HL-60 (cell line): Measurements from ENCODE around the gene SPAG17.

ENCODE experiments used
- DNase-seq, 2 experiments: peaks; one replicate each; pipeline ENCODE4 v3.0.0-alpha.2; 2010 to 2020; ENCODE audit warnings: low read depth in 1 of 2, low spot score in 1 of 2
- H3K27ac ChIP-seq: fragments of 250-450 bp; sonication (Bioruptor Pico); replicated peaks from 2 replicates; pipeline ENCODE4 v1.5.1; 2020; ENCODE audit warnings: mild to moderate bottlenecking, moderate library complexity
- H3K27me3 ChIP-seq: fragments of 250-450 bp; sonication (Bioruptor Pico); 2 replicates; pipeline ENCODE4 v1.5.1; 2021; ENCODE audit warnings: mild to moderate bottlenecking, moderate library complexity; ENCODE audit not compliant: insufficient read depth, poor library complexity, severe bottlenecking
- H3K4me3 ChIP-seq: replicated peaks from 2 replicates; pipeline ENCODE4 v1.5.1; 2011; ENCODE audit warnings: mild to moderate bottlenecking, control low read depth, low read length; ENCODE audit not compliant: insufficient read depth
- GABPA ChIP-seq: IDR thresholded peaks from 2 replicates; pipeline ENCODE4 v1.6.1; 2012; ENCODE audit warnings: low read depth
- POLR2AphosphoS5 ChIP-seq: IDR thresholded peaks from 2 replicates; pipeline ENCODE4 v1.6.1; 2012; ENCODE audit warnings: low read depth
- SPI1 ChIP-seq: IDR thresholded peaks from 2 replicates; pipeline ENCODE4 v1.6.1; 2012; ENCODE audit warnings: low read depth, mild to moderate bottlenecking, borderline replicate concordance
- TF ChIP-seq, protein P1 (sequence below): IDR thresholded peaks from 2 replicates; pipeline ENCODE4 v1.6.1; 2012; ENCODE audit warnings: low read depth; ENCODE audit not compliant: insufficient replicate concordance
- TF ChIP-seq, protein P2 (sequence below): IDR thresholded peaks from one replicate; pipeline ENCODE4 v1.5.1; 2011; ENCODE audit warnings: low read length, control low read depth, inconsistent platforms; ENCODE audit not compliant: insufficient read depth

Gene SPAG17

DNA sequence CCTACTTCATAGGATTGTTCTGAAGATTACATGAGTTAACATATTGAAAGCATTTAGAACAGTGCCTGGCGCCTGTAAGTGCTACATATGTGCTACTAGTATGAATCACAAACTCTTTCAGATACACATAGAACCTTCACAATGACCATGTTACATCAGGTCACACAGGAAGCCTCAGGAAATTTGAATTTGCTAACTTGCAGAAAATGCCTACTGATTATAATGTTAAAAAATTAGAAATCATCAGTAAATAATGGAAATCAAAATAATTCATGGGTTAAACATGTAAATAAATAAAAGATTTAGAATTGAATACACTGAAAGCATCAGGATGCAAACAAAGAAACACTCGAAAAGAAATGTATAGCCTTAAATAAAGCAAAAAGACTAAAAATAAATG lies 94.9 kb downstream of the SPAG17 start:
- Histone ChIP-seq H3K27me3 (no peaks in the 10 kb centered on the region), H3K4me3 (no peak overlapping the region), H3K27ac (no peak overlapping the region)
- no peak for DNase-seq
- TF ChIP-seq, protein P1, sequence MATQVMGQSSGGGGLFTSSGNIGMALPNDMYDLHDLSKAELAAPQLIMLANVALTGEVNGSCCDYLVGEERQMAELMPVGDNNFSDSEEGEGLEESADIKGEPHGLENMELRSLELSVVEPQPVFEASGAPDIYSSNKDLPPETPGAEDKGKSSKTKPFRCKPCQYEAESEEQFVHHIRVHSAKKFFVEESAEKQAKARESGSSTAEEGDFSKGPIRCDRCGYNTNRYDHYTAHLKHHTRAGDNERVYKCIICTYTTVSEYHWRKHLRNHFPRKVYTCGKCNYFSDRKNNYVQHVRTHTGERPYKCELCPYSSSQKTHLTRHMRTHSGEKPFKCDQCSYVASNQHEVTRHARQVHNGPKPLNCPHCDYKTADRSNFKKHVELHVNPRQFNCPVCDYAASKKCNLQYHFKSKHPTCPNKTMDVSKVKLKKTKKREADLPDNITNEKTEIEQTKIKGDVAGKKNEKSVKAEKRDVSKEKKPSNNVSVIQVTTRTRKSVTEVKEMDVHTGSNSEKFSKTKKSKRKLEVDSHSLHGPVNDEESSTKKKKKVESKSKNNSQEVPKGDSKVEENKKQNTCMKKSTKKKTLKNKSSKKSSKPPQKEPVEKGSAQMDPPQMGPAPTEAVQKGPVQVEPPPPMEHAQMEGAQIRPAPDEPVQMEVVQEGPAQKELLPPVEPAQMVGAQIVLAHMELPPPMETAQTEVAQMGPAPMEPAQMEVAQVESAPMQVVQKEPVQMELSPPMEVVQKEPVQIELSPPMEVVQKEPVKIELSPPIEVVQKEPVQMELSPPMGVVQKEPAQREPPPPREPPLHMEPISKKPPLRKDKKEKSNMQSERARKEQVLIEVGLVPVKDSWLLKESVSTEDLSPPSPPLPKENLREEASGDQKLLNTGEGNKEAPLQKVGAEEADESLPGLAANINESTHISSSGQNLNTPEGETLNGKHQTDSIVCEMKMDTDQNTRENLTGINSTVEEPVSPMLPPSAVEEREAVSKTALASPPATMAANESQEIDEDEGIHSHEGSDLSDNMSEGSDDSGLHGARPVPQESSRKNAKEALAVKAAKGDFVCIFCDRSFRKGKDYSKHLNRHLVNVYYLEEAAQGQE = no peak
- TF ChIP-seq SPI1 (no peak), GABPA (no peak), POLR2AphosphoS5 (no peak)
- TF ChIP-seq, protein P2, sequence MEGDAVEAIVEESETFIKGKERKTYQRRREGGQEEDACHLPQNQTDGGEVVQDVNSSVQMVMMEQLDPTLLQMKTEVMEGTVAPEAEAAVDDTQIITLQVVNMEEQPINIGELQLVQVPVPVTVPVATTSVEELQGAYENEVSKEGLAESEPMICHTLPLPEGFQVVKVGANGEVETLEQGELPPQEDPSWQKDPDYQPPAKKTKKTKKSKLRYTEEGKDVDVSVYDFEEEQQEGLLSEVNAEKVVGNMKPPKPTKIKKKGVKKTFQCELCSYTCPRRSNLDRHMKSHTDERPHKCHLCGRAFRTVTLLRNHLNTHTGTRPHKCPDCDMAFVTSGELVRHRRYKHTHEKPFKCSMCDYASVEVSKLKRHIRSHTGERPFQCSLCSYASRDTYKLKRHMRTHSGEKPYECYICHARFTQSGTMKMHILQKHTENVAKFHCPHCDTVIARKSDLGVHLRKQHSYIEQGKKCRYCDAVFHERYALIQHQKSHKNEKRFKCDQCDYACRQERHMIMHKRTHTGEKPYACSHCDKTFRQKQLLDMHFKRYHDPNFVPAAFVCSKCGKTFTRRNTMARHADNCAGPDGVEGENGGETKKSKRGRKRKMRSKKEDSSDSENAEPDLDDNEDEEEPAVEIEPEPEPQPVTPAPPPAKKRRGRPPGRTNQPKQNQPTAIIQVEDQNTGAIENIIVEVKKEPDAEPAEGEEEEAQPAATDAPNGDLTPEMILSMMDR = no peak

DNA sequence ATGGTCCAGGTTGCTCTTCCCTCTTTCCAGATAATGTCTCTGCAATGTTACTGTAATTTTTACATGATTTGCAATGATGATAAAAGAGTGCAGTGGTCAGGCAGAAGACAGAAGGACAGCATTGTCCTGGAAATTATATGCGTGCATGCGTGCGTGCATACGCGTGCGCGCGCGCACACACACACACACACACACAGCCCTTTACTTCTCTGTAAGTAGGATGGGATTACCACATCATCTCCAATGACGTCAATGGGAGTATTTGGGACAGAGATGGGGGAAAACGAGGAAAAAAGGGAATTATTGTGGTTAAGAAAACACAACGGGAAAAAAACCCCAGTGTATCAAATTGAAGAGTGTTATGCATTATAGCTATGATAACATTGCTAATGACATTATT lies 99.7 kb downstream of the SPAG17 start:
- DNase-seq = no peak
- Histone ChIP-seq H3K4me3 (no peak overlapping the region), H3K27ac (no peak overlapping the region), H3K27me3 (no peaks in the 10 kb centered on the region)
- TF ChIP-seq POLR2AphosphoS5 (no peak), SPI1 (no peak), GABPA (no peak)
- TF ChIP-seq, protein P1 = no peak
- TF ChIP-seq, protein P2 = no peak

DNA sequence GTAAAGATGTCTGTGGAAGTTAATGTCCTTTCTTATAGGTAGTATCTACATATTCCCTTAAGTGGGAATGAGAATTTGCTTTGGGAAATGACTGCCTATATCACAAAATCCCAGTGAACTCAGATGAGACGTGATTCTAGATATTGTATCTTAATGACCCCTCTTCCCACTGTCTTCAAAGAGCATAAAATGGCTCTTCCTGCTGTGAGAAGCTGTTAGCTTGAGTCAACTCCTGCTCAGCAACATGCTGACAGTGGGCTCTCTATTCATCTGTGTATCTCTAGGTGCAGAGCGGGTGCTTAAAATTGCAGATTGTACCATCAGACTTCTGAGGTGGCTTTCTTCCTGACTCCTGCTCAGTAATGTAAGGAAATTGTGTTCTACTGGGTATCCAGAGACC lies 100.6 kb downstream of the SPAG17 start:
- TF ChIP-seq GABPA (no peak), SPI1 (no peak), POLR2AphosphoS5 (no peak)
- TF ChIP-seq, protein P2 = no peak
- TF ChIP-seq, protein P1 = no peak
- Histone ChIP-seq H3K4me3 (no peak overlapping the region), H3K27me3 (no peaks in the 10 kb centered on the region), H3K27ac (no peak overlapping the region)
- DNase-seq = no peak
